HS-5 (cell line): ENCODE data around the gene CYB561D2.

Experiments used
- DNase-seq: peaks from one replicate; pipeline ENCODE4 v3.0.0-alpha.2; 2012; ENCODE audit warnings: low read depth

The CYB561D2 gene

GRCh38 chr3:50323614-50324199, 27.0 kb upstream of the CYB561D2 start:
- no peak for DNase-seq

DNA sequence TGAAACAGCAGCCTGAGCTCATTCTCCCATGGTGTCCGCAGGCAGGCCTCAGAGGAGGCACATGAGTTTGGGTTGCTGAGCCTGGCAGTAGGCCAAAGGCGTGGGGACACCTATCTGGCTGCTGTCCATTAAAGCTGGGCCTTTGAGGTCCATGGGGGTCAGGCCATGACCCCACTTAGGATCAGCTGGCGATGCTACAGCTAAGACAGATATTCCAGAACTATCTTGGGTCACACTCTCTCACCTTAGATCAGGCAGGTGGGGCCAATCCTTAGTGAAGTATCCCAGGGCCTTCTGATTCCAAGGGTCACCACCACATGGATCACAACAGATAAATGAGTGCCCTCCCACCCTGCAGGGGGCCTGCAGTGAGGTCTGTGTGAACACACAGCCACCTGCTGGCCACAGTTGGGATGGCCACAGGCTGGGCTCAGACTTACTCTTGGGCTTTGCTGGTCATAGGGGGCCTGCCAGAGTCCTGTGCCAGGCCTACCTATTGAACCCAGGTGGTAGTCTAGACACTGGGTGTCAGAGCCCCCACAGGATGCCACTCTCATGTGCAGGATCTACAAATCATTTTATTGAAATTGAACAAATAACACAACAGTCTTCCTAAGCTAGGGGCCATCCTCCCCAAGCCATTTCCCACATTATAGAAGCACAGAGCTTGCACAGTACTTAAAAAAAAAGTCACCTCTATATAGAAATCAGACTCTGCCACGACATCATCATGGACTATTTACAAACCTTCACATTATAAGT, 26.1 kb upstream of the CYB561D2 start:
- DNase-seq: no peak

- DNase-seq: no peak
Measured at GRCh38 chr3:50325113-50325480, 25.6 kb upstream of the CYB561D2 start.

GRCh38 chr3:50325497-50326181, 25.0 kb upstream of the CYB561D2 start:
- no peak for DNase-seq

GRCh38 chr3:50326182-50326541, 24.5 kb upstream of the CYB561D2 start:
- no peak for DNase-seq

GRCh38 chr3:50327129-50327528, 23.5 kb upstream of the CYB561D2 start:
- no peak for DNase-seq

DNA sequence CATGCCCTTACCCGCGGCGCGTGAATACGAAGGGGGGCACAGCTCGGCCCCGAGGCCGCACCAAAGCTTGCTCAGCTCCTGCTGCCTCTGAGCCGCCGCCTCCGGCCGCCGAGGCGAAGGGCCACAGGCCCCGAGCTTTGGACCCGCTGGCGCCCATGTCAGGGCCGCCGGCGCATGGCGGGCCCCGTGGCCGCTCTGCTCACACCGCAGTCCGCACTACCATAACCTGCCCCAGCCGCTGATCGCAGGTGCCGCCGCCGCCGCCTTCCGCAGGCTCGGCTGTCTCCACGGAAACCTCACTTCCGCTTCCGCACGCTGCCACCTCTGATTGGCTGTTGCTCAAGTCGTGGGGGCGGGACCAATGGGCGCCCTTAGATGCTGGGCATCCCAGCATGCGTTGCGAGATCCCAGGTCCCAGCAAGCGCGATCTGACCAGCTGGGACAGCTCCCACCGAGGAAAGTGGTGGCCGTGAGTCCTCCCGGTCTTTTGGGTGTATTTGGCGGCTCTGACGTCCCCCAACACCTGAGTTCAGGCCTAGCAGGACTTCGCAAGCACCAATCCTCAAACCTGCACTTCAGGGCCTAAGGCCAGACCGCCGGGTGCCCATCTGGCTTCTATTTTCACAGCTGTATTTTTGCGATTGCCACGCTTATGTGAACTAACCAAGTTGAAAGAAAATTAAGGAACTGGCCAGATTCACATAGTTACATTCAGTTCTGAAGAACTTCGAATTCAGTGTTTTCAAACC, 22.5 kb upstream of the CYB561D2 start, which contains the start of gene TUSC2:
TSS of gene TUSC2 (minus strand) at position 281 of the 749 bp plus-strand sequence. CDS start at position 157, 124 bp downstream.
- peak; percentile 77 for DNase-seq

DNA sequence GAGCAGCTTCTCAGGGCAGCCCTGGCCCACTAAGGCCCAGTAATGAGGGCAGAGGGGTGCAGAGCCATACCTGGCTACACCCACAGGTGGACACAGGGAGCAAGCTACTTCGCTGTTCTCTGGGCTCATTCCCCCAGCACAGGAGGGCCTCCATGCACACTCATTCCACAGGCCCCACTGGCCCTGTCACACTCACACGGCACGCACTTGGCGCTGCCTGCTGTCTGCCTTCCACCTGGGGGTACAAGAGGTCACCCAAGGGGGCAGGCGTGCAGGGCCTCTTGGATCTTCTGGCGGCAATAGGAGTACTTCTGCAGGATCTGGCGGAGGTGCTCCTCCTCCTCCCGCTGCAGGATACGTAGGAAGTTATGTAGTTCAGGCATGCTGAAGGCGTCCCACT, 20.3 kb upstream of the CYB561D2 start:
- no peak for DNase-seq

- DNase-seq: no peak
Measured at GRCh38 chr3:50331364-50331907, 19.2 kb upstream of the CYB561D2 start.

- DNase-seq: no peak
Measured at GRCh38 chr3:50333744-50334328, 16.8 kb upstream of the CYB561D2 start.

- DNase-seq: no peak
Measured at GRCh38 chr3:50334339-50335075, 16.2 kb upstream of the CYB561D2 start.

- DNase-seq: no peak
Measured at GRCh38 chr3:50336452-50337174, 14.0 kb upstream of the CYB561D2 start.

GRCh38 chr3:50337175-50337861, 13.3 kb upstream of the CYB561D2 start:
- peak; percentile 92 for DNase-seq

- no peak for DNase-seq
Measured at GRCh38 chr3:50338965-50339364, 11.7 kb upstream of the CYB561D2 start.

DNA sequence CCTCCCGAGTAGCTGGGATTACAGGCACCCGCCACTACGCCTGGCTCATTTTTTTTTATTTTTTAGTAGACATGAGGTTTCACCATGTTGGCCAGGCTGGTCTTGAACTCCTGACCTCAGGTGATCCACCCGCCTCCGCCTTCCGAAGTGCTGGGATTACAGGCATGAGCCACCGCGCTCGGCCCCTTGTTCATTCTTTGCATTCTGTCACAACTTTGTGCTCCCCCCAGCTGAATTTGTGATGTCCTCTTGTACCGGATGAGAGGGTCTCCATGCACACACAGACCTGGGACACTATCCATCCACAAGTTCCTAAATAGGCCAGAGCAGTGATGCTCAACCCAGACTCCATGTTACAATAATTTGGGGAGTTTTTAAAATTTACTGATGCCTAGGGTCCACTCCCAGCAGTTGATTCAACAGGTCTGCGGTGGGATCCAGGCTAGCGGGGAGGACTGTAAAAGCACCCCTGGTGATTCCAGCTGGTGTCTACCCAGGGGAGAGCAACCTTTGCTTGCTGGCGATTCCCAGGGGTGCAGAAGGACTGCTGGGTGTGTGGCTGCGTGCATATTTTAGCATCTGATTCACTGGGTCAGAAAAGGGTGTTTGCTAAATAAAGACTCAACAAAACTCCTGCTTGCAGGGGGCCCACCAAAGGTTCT, 11.0 kb upstream of the CYB561D2 start:
- DNase-seq: no peak

- DNase-seq: no peak
Measured at GRCh38 chr3:50340147-50340447, 10.6 kb upstream of the CYB561D2 start.

DNA sequence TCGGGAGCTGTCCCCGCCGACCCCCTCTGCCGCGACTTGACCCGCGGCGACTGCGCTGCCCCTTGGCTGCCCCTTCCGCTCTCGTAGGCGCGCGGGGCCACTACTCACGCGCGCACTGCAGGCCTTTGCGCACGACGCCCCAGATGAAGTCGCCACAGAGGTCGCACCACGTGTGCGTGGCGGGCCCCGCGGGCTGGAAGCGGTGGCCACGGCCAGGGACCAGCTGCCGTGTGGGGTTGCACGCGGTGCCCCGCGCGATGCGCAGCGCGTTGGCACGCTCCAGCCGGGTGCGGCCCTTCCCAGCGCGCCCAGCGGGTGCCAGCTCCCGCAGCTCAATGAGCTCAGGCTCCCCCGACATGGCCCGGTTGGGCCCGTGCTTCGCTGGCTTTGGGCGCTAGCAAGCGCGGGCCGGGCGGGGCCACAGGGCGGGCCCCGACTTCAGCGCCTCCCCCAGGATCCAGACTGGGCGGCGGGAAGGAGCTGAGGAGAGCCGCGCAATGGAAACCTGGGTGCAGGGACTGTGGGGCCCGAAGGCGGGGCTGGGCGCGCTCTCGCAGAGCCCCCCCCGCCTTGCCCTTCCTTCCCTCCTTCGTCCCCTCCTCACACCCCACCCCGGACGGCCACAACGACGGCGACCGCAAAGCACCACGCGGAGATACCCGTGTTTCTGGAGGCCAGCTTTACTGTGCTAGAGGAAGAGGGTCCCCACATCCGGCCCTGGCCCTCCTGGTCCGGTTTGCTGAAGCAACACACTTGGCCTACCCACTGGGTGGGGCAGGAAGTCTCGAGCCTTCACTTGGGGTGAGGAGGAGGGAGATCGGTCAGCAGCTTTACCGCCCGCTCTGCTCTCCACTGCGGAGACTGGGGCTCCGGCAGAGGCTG, 10.0 kb upstream of the CYB561D2 start, which contains the start of gene RASSF1:
TSS of gene RASSF1 (minus strand) at position 389 of the 882 bp plus-strand sequence. CDS start at position 358, 31 bp downstream.
- no peak for DNase-seq

GRCh38 chr3:50341537-50341936, 9.1 kb upstream of the CYB561D2 start:
- no peak for DNase-seq
